Panc1 (cell line): ENCODE results near the gene TCEAL2.

Source experiments
- CTCF ChIP-seq: fragments of 450-650 bp; IDR thresholded peaks from 2 replicates; pipeline ENCODE4 v1.5.1; 2017; ENCODE audit warnings: mild to moderate bottlenecking
- POLR2AphosphoS5 ChIP-seq: IDR thresholded peaks from 2 replicates; pipeline ENCODE4 v1.6.1; 2012; ENCODE audit warnings: mild to moderate bottlenecking, low read depth, low read length, moderate library complexity
- SIN3A ChIP-seq: IDR thresholded peaks from 2 replicates; pipeline ENCODE4 v1.6.1; 2012; ENCODE audit warnings: low read depth, mild to moderate bottlenecking, low read length, moderate library complexity, borderline replicate concordance; ENCODE audit not compliant: insufficient read depth
- TCF7L2 ChIP-seq: IDR thresholded peaks from 2 replicates; pipeline ENCODE4 v1.6.1; 2011; ENCODE audit warnings: mild to moderate bottlenecking, low read depth, low read length, inconsistent platforms
- TF ChIP-seq, protein P1 (sequence below), 2 experiments: IDR thresholded peaks; 2 replicates each; pipeline ENCODE4 v1.6.1; 2011 to 2012; ENCODE audit warnings: low read depth in 2 of 2, control low read depth in 1 of 2, low read length in 1 of 2, mild to moderate bottlenecking in 1 of 2, moderate library complexity in 1 of 2; ENCODE audit not compliant: insufficient read depth in 1 of 2

DNA sequence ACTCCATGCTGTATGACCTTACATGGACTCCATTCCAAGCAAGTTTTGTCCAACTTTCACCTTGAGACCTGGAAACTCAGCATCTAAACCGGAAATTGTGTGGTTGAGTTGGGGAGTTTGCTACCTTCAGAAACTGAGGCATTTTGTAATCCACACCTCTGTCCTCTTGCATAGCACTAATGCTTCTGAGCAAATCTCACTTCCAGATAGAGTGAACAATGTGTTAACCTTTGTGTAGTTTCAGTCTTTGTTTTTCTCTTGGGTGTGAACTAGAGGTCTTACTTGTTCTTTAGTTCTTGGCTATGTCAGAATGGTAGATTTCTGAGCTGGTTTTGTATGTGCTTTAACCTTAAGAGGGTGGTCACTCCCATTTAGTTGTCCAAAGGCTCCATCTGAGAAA is 48.1 kb upstream of the TCEAL2 start:
- TF ChIP-seq POLR2AphosphoS5, result no peak
- no peak for TF ChIP-seq CTCF
- no peak for TF ChIP-seq SIN3A
- no peak for TF ChIP-seq TCF7L2
- TF ChIP-seq, protein P1, sequence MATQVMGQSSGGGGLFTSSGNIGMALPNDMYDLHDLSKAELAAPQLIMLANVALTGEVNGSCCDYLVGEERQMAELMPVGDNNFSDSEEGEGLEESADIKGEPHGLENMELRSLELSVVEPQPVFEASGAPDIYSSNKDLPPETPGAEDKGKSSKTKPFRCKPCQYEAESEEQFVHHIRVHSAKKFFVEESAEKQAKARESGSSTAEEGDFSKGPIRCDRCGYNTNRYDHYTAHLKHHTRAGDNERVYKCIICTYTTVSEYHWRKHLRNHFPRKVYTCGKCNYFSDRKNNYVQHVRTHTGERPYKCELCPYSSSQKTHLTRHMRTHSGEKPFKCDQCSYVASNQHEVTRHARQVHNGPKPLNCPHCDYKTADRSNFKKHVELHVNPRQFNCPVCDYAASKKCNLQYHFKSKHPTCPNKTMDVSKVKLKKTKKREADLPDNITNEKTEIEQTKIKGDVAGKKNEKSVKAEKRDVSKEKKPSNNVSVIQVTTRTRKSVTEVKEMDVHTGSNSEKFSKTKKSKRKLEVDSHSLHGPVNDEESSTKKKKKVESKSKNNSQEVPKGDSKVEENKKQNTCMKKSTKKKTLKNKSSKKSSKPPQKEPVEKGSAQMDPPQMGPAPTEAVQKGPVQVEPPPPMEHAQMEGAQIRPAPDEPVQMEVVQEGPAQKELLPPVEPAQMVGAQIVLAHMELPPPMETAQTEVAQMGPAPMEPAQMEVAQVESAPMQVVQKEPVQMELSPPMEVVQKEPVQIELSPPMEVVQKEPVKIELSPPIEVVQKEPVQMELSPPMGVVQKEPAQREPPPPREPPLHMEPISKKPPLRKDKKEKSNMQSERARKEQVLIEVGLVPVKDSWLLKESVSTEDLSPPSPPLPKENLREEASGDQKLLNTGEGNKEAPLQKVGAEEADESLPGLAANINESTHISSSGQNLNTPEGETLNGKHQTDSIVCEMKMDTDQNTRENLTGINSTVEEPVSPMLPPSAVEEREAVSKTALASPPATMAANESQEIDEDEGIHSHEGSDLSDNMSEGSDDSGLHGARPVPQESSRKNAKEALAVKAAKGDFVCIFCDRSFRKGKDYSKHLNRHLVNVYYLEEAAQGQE (IDR thresholded peaks at IDR 0.05; ENCODE audit: insufficient read depth in 1 of 2, low read depth in 2 of 2, low read length in 1 of 2), result no peak
